ENCODE measurements around the gene TANGO2. TPM values are rescaled to one million over a fixed set of nuclear protein-coding genes. Genes with fewer than 3 reads are reported as not detected.
A peak's percentile ranks its signal among the peaks of the same experiment; 100 is the strongest.

The TANGO2 gene
- total RNA-seq, 1 experiment from 2014 or later, result 17.0 TPM

DNA sequence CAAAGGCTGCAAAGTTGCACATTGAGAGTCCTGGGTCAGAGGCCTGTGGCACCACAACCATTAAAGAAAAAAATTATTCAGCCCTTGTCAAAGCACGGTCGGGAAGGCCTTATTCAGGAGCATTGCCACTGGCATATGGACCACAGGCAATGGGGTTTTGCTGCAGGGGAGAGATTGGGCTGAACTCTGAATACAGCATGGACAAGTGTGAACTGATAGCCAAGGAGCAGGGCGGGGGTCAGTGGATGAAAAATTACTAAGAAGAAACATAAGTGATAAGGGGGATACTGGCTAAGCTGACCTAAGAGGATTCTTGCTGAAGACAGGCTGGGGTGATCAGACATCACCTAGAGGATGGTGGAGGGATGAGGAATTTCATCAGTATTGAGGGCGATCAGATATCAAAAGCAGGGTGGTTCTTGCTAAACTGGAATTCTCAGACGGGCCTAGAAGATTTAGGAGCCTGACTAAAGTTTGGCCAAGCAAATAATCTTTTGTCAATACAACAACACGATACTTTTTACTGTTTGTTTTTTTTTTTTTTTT, 55.8 kb downstream of the TANGO2 start:
- ChIA-PET POLR2A (no interaction called here), CTCF (no interaction called here), RAD21 (ENCODE audit: low non-redundant PET in 1 of 2, low total read pairs in 2 of 2, uncharacterized antibody in 2 of 2, unreplicated experiment in 2 of 2) (no interaction called here)
- peaks cover 14% of the 10 kb centered on the region for H3K79me2 ChIP-seq (ENCODE audit: insufficient read depth, low read length)
- H3K9me2 ChIP-seq (ENCODE audit: insufficient read depth), result no peaks in the 10 kb centered on the region
- no peak overlapping the region for H3K4me3 ChIP-seq (replicated peaks in 1 of 2; ENCODE audit: low read depth in 1 of 2, low read length in 2 of 2)
- TF ChIP-seq SIN3A (IDR thresholded peaks at IDR 0.05; ENCODE audit: low read depth) (no peak), SRF (IDR thresholded peaks at IDR 0.05; ENCODE audit: low read depth) (no peak)
- TF ChIP-seq, protein P1, sequence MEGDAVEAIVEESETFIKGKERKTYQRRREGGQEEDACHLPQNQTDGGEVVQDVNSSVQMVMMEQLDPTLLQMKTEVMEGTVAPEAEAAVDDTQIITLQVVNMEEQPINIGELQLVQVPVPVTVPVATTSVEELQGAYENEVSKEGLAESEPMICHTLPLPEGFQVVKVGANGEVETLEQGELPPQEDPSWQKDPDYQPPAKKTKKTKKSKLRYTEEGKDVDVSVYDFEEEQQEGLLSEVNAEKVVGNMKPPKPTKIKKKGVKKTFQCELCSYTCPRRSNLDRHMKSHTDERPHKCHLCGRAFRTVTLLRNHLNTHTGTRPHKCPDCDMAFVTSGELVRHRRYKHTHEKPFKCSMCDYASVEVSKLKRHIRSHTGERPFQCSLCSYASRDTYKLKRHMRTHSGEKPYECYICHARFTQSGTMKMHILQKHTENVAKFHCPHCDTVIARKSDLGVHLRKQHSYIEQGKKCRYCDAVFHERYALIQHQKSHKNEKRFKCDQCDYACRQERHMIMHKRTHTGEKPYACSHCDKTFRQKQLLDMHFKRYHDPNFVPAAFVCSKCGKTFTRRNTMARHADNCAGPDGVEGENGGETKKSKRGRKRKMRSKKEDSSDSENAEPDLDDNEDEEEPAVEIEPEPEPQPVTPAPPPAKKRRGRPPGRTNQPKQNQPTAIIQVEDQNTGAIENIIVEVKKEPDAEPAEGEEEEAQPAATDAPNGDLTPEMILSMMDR (IDR thresholded peaks at IDR 0.05 in 2 of 3, conservative IDR thresholded peaks at IDR 0.05 in 1 of 3; ENCODE audit: borderline replicate concordance in 1 of 3, insufficient read depth in 1 of 3, low read depth in 2 of 3, low read length in 2 of 3), result 0 out of 6 replicates have a peak, but pooled peaks of 1 of the 3 experiments have one; percentile 11
- H3K27ac ChIP-seq (ENCODE audit: low read depth, low read length), result no peak overlapping the region
- peaks cover 0 to 3% of the 10 kb centered on the region in 2 experiments; a peak in 2 of 4 replicates for H3K36me3 ChIP-seq (ENCODE audit: control insufficient read depth in 1 of 2, insufficient read depth in 2 of 2, low read length in 2 of 2)
- H3K9me3 ChIP-seq (ENCODE audit: control insufficient read depth in 1 of 2, insufficient read depth in 1 of 2, low read depth in 1 of 2, low read length in 2 of 2), result no peaks in the 10 kb centered on the region
- no peaks in the 10 kb centered on the region for H3K27me3 ChIP-seq (ENCODE audit: insufficient read depth, low read length)
- no peak overlapping the region for H2AFZ ChIP-seq (ENCODE audit: low read depth, low read length, poor library complexity, severe bottlenecking)
- no peaks in the 10 kb centered on the region for H4K20me1 ChIP-seq (ENCODE audit: insufficient read depth)
- ATAC-seq (no peak), DNase-seq (ENCODE audit: low read depth, low spot score) (no peak)
- no TSS peak for BruUV-seq (replicated peaks)
- peaks cover 8 to 22% of the 10 kb centered on the region in 2 experiments for H3K4me1 ChIP-seq (ENCODE audit: control insufficient read depth in 1 of 2, insufficient read depth in 2 of 2, low read length in 2 of 2)
- intact Hi-C loops (cut with micrococcal nuclease), result no loop called here
- H3K4me2 ChIP-seq (ENCODE audit: low read length), result no peak overlapping the region
- no peak overlapping the region for H3K9ac ChIP-seq (ENCODE audit: low read length)

DNA sequence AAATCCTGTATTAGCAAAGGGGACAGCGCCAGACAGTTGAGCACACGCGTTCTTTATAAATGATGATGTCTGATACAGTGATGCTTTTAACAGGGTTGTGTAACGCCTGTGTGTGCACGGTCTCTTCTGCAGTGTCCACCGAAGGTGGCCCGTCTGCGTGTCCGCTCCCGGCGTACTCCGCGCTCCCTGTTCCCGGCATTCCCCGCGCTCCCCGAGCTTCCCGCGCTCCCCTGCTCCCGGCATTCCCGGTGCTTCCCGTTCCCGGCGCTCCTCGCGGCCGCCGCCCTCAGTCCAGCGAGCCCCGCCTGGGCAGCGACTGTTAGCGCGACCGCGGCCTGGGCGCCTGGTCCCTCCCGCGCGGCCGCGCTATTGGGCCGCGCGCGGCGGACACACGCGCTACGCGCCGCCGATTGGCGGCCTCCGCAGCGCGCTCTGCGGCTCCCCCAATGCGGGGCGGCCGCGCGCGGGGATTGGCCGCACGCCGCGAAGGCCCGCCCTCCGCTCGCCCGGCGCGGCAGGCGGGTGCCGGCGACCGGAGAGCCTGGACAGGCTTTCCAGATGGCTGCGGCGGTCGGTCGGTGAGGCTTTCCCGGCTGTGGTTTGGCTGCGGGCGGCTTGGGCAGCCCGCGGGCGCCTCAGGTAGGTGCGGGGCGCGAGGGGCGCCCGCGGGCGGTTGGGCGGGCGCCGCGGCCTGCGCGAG, 59.0 kb downstream of the TANGO2 start, which contains the start of gene DGCR8:
TSS of gene DGCR8 (plus strand) at position 497 of the 700 bp plus-strand sequence. CDS start 5,723 bp downstream, outside the sequence.
- H2AFZ ChIP-seq (ENCODE audit: low read depth, low read length, poor library complexity, severe bottlenecking), result peak within 1 kb of the TSS; percentile 42
- H3K27ac ChIP-seq (ENCODE audit: low read depth, low read length), result peak within 1 kb of the TSS; percentile 93
- H3K9me2 ChIP-seq (ENCODE audit: insufficient read depth), result no peaks in the 10 kb centered on the region
- no peaks in the 10 kb centered on the region for H3K27me3 ChIP-seq (ENCODE audit: insufficient read depth, low read length)
- no peaks in the 10 kb centered on the region for H3K9me3 ChIP-seq (ENCODE audit: control insufficient read depth in 1 of 2, insufficient read depth in 1 of 2, low read depth in 1 of 2, low read length in 2 of 2)
- H4K20me1 ChIP-seq (ENCODE audit: insufficient read depth), result peaks cover 3% of the 10 kb centered on the region; the same call in 1 of the 2 replicates
- H3K4me1 ChIP-seq (ENCODE audit: control insufficient read depth in 1 of 2, insufficient read depth in 2 of 2, low read length in 2 of 2), result peaks cover 13 to 35% of the 10 kb centered on the region in 2 experiments
- H3K79me2 ChIP-seq (ENCODE audit: insufficient read depth, low read length), result peaks cover 46% of the 10 kb centered on the region
- CTCF ChIA-PET, result no interaction called here
- no TSS peak for BruUV-seq (replicated peaks)
- H3K4me3 ChIP-seq (replicated peaks in 1 of 2; ENCODE audit: low read depth in 1 of 2, low read length in 2 of 2), result peak within 1 kb of the TSS; percentile 85 to 99
- DNase-seq (ENCODE audit: low read depth, low spot score) (peak; percentile 86), ATAC-seq (peak; percentile 93)
- intact Hi-C loops (cut with micrococcal nuclease), result loop anchor here (1.0 to 10.0 kb wide), 2 partner anchors 37 to 95 kb away; partner anchors contain the start of gene TRMT2A
- H3K36me3 ChIP-seq (ENCODE audit: control insufficient read depth in 1 of 2, insufficient read depth in 2 of 2, low read length in 2 of 2), result peaks cover 0 to 10% of the 10 kb centered on the region in 2 experiments; a peak in 2 of 4 replicates
- RAD21 ChIA-PET (ENCODE audit: low non-redundant PET in 1 of 2, low total read pairs in 2 of 2, uncharacterized antibody in 2 of 2, unreplicated experiment in 2 of 2), result no interaction called here
- H3K4me2 ChIP-seq (ENCODE audit: low read length), result peak within 1 kb of the TSS; percentile 97
- peak within 1 kb of the TSS; percentile 96 for H3K9ac ChIP-seq (ENCODE audit: low read length)
- POLR2A ChIA-PET, result no interaction called here
- TF ChIP-seq, protein P2, sequence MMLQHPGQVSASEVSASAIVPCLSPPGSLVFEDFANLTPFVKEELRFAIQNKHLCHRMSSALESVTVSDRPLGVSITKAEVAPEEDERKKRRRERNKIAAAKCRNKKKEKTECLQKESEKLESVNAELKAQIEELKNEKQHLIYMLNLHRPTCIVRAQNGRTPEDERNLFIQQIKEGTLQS (IDR thresholded peaks at IDR 0.05), result no peak
- peak; percentile 67 for TF ChIP-seq YY1 (IDR thresholded peaks at IDR 0.05; ENCODE audit: extremely low read depth, insufficient replicate concordance, low read depth, low read length)
- TF ChIP-seq POLR2A (IDR thresholded peaks at IDR 0.05; ENCODE audit: borderline replicate concordance, extremely low read depth, insufficient read depth, insufficient read length), result peak; percentile 94
- TF ChIP-seq TCF7L2 (IDR thresholded peaks at IDR 0.05; ENCODE audit: borderline replicate concordance, extremely low read depth, insufficient read depth, insufficient read length), result peak; percentile 37
- TF ChIP-seq SIN3A (IDR thresholded peaks at IDR 0.05; ENCODE audit: low read depth), result peak; percentile 86
- peak; percentile 77 for TF ChIP-seq CBX3 (IDR thresholded peaks at IDR 0.05; ENCODE audit: low read depth)
- TF ChIP-seq POLR2AphosphoS5 (IDR thresholded peaks at IDR 0.05; ENCODE audit: low read depth, low read length), result peak; percentile 95
- TF ChIP-seq, protein P3, sequence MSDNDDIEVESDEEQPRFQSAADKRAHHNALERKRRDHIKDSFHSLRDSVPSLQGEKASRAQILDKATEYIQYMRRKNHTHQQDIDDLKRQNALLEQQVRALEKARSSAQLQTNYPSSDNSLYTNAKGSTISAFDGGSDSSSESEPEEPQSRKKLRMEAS (IDR thresholded peaks at IDR 0.05), result peak; percentile 90
- peak; percentile 71 for TF ChIP-seq SP1 (IDR thresholded peaks at IDR 0.05; ENCODE audit: low read depth)
- TF ChIP-seq, protein P1 (IDR thresholded peaks at IDR 0.05 in 2 of 3, conservative IDR thresholded peaks at IDR 0.05 in 1 of 3; ENCODE audit: borderline replicate concordance in 1 of 3, insufficient read depth in 1 of 3, low read depth in 2 of 3, low read length in 2 of 3), result no peak
- no peak for TF ChIP-seq EZH2phosphoT487 (IDR thresholded peaks at IDR 0.05; ENCODE audit: borderline replicate concordance)
- no peak for TF ChIP-seq SRF (IDR thresholded peaks at IDR 0.05; ENCODE audit: low read depth)
- TF ChIP-seq ZFX (IDR thresholded peaks at IDR 0.05), result peak; percentile 96

All from HCT116 (cell line).